Nephron progenitor cell (in vitro differentiated cells): ENCODE data around the gene ANXA4.
"Not testable (repeated sequence)": the region's sequence is repeated elsewhere in the genome, so short reads cannot be mapped to it uniquely, and the experiment has no call there.

Experiments
- DNase-seq: peaks from one replicate; pipeline ENCODE4 v3.0.0; 2021
- H3K27ac Mint-ChIP-seq: 2 replicates; pipeline ENCODE4 v1.8.0; 2021; ENCODE audit warnings: mild to moderate bottlenecking, moderate library complexity, mixed read lengths
- H3K27me3 Mint-ChIP-seq: 2 replicates; pipeline ENCODE4 v1.8.0; 2021; ENCODE audit warnings: mild to moderate bottlenecking, low read depth, mixed read lengths; ENCODE audit not compliant: poor library complexity
- H3K36me3 Mint-ChIP-seq: 2 replicates; pipeline ENCODE4 v1.8.0; 2021; ENCODE audit warnings: low read depth, mixed read lengths
- H3K4me1 Mint-ChIP-seq: 2 replicates; pipeline ENCODE4 v1.8.0; 2021; ENCODE audit warnings: mixed read lengths
- H3K4me3 Mint-ChIP-seq: 2 replicates; pipeline ENCODE4 v1.8.0; 2021; ENCODE audit warnings: mild to moderate bottlenecking, moderate library complexity, mixed read lengths
- H3K9me3 Mint-ChIP-seq: 2 replicates; pipeline ENCODE4 v1.8.0; 2021; ENCODE audit warnings: mild to moderate bottlenecking, moderate library complexity, mixed read lengths
- TF ChIP-seq, protein P1 (sequence below): fragments of 200-600 bp; sonication (generic); IDR thresholded peaks from 2 replicates; pipeline ENCODE4 v1.5.0; 2021; ENCODE audit warnings: antibody characterized with exemption

ANXA4 gene

DNA sequence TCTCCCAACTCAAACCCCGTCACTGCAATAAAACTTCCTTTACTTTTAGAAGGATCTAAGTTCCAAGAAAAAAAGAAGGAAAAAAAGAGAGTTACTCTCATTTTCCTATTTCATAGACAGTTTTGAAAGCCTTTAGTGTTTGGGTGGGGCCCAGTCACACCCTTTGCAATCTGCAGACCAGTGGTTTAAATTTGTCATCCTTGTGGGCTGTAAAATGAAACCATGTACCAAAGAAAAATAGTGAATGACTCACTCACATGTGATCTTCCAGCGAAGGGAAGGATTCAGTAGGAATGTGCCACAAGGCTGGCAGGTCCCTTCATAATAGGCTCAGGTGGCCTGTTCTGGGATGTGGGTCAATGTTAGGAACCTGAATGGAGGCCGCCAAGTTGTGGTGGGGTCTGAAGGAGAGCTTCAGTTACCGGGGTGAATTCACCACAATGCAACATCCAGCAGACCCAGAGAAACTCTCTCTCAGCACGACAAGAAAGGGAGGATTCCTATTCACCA, 28.3 kb downstream of the ANXA4 start:
- peaks cover 4% of the 10 kb centered on the region for H3K36me3 Mint-ChIP-seq
- H3K9me3 Mint-ChIP-seq, result peaks cover 2% of the 10 kb centered on the region
- no peak overlapping the region for H3K4me3 Mint-ChIP-seq
- H3K27ac Mint-ChIP-seq, result peak overlapping the region; percentile 77
- peaks cover 21% of the 10 kb centered on the region for H3K4me1 Mint-ChIP-seq
- no peaks in the 10 kb centered on the region for H3K27me3 Mint-ChIP-seq
- TF ChIP-seq, protein P1, sequence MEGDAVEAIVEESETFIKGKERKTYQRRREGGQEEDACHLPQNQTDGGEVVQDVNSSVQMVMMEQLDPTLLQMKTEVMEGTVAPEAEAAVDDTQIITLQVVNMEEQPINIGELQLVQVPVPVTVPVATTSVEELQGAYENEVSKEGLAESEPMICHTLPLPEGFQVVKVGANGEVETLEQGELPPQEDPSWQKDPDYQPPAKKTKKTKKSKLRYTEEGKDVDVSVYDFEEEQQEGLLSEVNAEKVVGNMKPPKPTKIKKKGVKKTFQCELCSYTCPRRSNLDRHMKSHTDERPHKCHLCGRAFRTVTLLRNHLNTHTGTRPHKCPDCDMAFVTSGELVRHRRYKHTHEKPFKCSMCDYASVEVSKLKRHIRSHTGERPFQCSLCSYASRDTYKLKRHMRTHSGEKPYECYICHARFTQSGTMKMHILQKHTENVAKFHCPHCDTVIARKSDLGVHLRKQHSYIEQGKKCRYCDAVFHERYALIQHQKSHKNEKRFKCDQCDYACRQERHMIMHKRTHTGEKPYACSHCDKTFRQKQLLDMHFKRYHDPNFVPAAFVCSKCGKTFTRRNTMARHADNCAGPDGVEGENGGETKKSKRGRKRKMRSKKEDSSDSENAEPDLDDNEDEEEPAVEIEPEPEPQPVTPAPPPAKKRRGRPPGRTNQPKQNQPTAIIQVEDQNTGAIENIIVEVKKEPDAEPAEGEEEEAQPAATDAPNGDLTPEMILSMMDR, result no peak
- no peak for DNase-seq

DNA sequence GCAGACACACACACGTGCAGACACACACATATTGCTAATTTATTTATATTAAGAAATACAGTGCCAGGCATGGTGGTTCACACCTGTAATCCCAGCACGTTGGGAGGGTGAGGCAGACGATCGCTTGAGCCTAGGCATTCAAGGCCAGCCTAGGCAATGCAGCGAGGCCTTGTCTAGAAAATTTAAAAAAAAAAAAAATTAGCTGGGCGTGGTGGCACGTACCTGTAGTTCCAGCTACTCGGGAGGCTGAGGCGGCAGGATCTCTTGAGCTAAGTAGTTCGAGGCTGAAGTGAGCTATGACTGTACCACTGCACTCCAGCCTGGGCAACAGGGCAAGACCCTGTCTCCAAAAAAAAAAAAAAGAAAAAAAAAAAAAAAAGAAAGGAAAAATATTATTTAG, 28.8 kb downstream of the ANXA4 start:
- no peak overlapping the region for H3K27ac Mint-ChIP-seq
- H3K4me3 Mint-ChIP-seq, result no peak overlapping the region
- peaks cover 7% of the 10 kb centered on the region for H3K36me3 Mint-ChIP-seq
- H3K9me3 Mint-ChIP-seq, result peaks cover 7% of the 10 kb centered on the region
- no peak for DNase-seq
- TF ChIP-seq, protein P1, result no peak
- no peaks in the 10 kb centered on the region for H3K27me3 Mint-ChIP-seq
- H3K4me1 Mint-ChIP-seq, result peaks cover 21% of the 10 kb centered on the region

DNA sequence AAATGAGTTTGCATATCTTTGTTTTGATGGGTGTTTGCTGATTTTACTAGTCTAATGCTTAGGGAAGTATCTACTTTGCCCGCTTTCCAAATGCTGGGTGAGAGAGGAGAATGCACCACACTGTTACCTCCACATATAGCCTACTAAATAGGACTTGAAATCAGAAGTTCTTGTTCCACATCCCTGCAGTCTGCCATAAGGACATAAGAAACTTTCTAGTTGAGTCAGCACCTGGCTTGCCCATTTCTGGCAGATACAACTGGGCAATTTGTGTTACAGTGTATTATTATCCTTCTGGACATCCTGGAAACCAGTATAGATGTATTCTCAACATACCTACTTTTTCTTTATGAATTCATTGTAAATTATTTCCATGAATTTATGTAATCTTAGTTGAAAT, 29.5 kb downstream of the ANXA4 start:
- Mint-ChIP-seq H3K27me3 (no peaks in the 10 kb centered on the region), H3K9me3 (peaks cover 12% of the 10 kb centered on the region)

DNA sequence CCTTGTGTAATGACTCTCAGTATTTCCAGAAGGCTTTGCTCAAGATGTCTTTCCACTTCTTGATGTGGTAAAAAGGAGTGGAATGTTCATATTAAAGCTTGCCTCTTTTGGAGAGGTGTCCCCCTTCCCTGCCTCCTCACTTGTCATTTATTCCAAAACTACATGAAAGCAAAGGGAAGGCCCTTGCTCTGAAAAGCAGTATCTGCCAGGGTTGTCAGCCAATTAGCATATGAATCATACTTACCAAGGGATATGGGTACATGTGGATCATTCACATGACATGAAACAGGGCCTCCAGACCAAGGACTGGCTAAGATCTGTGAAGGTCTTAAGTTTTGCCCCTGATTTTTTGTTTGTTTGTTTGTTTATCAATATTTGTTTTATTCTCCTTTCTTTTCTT, 31.3 kb downstream of the ANXA4 start:
- Mint-ChIP-seq H3K4me3 (no peak overlapping the region), H3K4me1 (peaks cover 23% of the 10 kb centered on the region), H3K27ac (no peak overlapping the region), H3K9me3 (peaks cover 26% of the 10 kb centered on the region), H3K36me3 (peaks cover 26% of the 10 kb centered on the region), H3K27me3 (no peaks in the 10 kb centered on the region)
- DNase-seq, result no peak
- TF ChIP-seq, protein P1, result no peak

More for the DNA sequence above, 29.5 kb downstream of the ANXA4 start:
- TF ChIP-seq, protein P1, result no peak
- Mint-ChIP-seq H3K4me1 (peaks cover 21% of the 10 kb centered on the region), H3K4me3 (no peak overlapping the region), H3K27ac (no peak overlapping the region), H3K36me3 (peaks cover 12% of the 10 kb centered on the region)
- DNase-seq, result no peak

DNA sequence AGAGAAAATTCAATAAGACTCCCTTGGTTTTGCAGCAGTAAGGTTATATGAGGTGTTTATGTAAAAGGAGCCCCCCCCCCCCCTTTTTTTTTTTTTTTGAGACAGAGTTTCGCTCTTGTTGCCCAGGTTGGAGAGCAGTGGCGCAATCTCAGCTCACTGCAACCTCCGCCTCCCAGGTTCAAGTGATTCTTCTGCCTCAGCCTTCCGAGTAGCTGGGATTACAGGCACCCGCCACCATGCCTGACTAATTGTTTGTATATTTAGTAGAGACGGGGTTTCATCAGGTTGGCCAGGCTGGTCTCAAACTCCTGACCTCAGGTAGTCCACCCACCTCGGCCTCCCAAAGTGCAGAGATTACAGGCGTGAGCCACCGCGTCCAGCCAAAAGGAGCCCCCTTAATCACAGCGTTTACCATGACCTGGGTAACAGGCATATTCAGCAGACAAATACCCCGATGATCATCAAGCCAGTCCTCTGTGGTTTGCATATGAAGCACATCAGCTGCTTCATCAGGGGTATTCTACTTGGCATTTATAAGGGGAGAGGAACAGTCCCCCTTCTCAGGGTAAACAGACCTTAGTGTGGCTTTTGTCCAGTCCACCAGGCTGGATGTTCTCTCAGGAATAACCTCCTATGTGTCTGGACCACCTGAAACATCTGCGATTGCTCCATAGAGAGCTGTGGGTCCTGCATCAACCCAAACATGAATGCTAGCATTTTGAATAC, 32.5 kb downstream of the ANXA4 start:
- H3K27ac Mint-ChIP-seq, result peak overlapping the region; percentile 59
- peaks cover 26% of the 10 kb centered on the region for H3K36me3 Mint-ChIP-seq
- H3K27me3 Mint-ChIP-seq, DNase-seq, H3K4me3 Mint-ChIP-seq: not testable (repeated sequence)
- peaks cover 20% of the 10 kb centered on the region for H3K4me1 Mint-ChIP-seq
- H3K9me3 Mint-ChIP-seq, result peaks cover 26% of the 10 kb centered on the region

DNA sequence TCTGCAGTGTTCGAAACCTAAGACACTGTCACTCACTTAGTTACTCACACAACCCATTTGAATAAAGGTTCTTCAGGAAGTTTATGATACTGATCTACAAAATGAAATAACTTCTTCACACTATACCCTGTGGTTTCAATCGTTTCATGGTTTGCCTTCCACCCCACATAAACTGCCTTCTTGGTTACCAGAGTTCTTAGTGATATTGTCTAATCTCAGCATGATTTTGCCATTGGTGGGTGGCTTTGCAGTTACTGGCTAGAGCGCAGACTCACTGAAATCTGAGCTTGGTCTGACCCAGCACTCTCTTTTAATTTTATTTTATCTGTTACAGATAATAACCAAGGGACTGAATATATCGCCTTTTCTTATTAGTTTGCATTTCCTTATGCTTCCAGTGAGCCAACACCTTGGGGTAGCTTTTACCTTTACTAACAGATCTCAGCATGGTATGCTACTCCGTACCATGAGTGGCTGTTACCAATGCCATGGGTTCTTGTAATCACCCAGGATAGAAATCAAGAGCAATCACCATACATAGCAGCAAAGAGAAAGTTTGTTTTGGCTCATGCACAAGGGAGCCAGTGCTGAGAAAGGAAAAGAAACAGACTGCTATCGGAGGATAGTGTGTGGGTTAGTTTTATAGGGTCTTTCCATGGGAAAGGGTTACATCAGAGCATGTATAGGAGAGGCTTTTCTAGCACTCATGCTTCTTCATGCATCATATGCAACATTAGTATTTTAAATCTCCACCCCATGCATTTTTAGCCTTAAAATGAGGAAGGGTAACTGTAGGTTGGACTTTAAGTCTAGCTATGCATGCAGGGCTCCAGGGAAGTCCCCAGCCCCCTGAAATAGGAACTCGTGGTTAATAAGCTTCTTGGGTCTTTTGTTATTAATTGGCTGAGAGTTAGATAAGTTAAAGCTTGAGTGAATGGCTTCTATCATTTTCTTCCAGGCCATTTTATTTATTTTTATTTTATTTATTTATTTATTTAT, 33.3 kb downstream of the ANXA4 start:
- peaks cover 22% of the 10 kb centered on the region for H3K4me1 Mint-ChIP-seq
- no peak overlapping the region for H3K4me3 Mint-ChIP-seq
- H3K27ac Mint-ChIP-seq, result no peak overlapping the region
- H3K9me3 Mint-ChIP-seq, result peaks cover 26% of the 10 kb centered on the region
- H3K27me3 Mint-ChIP-seq, result no peaks in the 10 kb centered on the region
- no peak for DNase-seq
- TF ChIP-seq, protein P1, result no peak
- peaks cover 26% of the 10 kb centered on the region for H3K36me3 Mint-ChIP-seq
